ENCODE results near the gene DAP. TPM values are rescaled to one million over a fixed set of nuclear protein-coding genes. Genes with fewer than 3 reads are reported as not detected.

DAP gene
- total and polyA plus RNA-seq, 2 experiments from 2014 or later = 35.7 to 37.6 TPM

GRCh38 chr5:10685115-10685521, 75.9 kb downstream of the DAP start:
- H2AFZ ChIP-seq = no peak overlapping the region
- H3F3A ChIP-seq (replicated peaks; ENCODE audit: low read depth) = no peaks in the 10 kb centered on the region
- TF ChIP-seq CTCF (conservative IDR thresholded peaks at IDR 0.05; ENCODE audit: low read depth in 2 of 2) = no peak
- TF ChIP-seq JUNB (IDR thresholded peaks at IDR 0.05; ENCODE audit: unreplicated experiment) = no peak
- TF ChIP-seq, protein P1, sequence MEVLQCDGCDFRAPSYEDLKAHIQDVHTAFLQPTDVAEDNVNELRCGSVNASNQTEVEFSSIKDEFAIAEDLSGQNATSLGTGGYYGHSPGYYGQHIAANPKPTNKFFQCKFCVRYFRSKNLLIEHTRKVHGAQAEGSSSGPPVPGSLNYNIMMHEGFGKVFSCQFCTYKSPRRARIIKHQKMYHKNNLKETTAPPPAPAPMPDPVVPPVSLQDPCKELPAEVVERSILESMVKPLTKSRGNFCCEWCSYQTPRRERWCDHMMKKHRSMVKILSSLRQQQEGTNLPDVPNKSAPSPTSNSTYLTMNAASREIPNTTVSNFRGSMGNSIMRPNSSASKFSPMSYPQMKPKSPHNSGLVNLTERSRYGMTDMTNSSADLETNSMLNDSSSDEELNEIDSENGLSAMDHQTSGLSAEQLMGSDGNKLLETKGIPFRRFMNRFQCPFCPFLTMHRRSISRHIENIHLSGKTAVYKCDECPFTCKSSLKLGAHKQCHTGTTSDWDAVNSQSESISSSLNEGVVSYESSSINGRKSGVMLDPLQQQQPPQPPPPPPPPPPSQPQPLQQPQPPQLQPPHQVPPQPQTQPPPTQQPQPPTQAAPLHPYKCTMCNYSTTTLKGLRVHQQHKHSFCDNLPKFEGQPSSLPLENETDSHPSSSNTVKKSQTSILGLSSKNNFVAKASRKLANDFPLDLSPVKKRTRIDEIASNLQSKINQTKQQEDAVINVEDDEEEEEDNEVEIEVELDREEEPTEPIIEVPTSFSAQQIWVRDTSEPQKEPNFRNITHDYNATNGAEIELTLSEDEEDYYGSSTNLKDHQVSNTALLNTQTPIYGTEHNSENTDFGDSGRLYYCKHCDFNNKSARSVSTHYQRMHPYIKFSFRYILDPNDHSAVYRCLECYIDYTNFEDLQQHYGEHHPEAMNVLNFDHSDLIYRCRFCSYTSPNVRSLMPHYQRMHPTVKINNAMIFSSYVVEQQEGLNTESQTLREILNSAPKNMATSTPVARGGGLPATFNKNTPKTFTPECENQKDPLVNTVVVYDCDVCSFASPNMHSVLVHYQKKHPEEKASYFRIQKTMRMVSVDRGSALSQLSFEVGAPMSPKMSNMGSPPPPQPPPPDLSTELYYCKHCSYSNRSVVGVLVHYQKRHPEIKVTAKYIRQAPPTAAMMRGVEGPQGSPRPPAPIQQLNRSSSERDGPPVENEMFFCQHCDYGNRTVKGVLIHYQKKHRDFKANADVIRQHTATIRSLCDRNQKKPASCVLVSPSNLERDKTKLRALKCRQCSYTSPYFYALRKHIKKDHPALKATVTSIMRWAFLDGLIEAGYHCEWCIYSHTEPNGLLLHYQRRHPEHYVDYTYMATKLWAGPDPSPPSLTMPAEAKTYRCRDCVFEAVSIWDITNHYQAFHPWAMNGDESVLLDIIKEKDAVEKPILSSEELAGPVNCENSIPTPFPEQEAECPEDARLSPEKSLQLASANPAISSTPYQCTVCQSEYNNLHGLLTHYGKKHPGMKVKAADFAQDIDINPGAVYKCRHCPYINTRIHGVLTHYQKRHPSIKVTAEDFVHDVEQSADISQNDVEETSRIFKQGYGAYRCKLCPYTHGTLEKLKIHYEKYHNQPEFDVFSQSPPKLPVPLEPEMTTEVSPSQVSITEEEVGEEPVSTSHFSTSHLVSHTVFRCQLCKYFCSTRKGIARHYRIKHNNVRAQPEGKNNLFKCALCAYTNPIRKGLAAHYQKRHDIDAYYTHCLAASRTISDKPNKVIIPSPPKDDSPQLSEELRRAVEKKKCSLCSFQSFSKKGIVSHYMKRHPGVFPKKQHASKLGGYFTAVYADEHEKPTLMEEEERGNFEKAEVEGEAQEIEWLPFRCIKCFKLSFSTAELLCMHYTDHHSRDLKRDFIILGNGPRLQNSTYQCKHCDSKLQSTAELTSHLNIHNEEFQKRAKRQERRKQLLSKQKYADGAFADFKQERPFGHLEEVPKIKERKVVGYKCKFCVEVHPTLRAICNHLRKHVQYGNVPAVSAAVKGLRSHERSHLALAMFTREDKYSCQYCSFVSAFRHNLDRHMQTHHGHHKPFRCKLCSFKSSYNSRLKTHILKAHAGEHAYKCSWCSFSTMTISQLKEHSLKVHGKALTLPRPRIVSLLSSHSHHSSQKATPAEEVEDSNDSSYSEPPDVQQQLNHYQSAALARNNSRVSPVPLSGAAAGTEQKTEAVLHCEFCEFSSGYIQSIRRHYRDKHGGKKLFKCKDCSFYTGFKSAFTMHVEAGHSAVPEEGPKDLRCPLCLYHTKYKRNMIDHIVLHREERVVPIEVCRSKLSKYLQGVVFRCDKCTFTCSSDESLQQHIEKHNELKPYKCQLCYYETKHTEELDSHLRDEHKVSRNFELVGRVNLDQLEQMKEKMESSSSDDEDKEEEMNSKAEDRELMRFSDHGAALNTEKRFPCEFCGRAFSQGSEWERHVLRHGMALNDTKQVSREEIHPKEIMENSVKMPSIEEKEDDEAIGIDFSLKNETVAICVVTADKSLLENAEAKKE (CRISPR knock-in tag; IDR thresholded peaks at IDR 0.05) = no peak
- no peak for TF ChIP-seq ZNF114 (CRISPR knock-in tag; IDR thresholded peaks at IDR 0.05)
- TF ChIP-seq EZH2phosphoT487 (IDR thresholded peaks at IDR 0.05; ENCODE audit: unreplicated experiment) = no peak
- TF ChIP-seq ZNF331 (CRISPR knock-in tag; IDR thresholded peaks at IDR 0.05; ENCODE audit: low read depth) = no peak
- TF ChIP-seq ETS1 (IDR thresholded peaks at IDR 0.05) = no peak
- TF ChIP-seq POLR2AphosphoS5 (IDR thresholded peaks at IDR 0.05; ENCODE audit: low read depth) = no peak
- TF ChIP-seq EZH2 (IDR thresholded peaks at IDR 0.05; ENCODE audit: low read depth, unreplicated experiment) = no peak
- no peak for TF ChIP-seq CREB1 (CRISPR knock-in tag; IDR thresholded peaks at IDR 0.05; ENCODE audit: low read depth)
- no peak for TF ChIP-seq STAT1 (IDR thresholded peaks at IDR 0.05; ENCODE audit: unreplicated experiment)
- no peak for TF ChIP-seq NANOG (IDR thresholded peaks at IDR 0.05; ENCODE audit: borderline replicate concordance)
- TF ChIP-seq, protein P2, sequence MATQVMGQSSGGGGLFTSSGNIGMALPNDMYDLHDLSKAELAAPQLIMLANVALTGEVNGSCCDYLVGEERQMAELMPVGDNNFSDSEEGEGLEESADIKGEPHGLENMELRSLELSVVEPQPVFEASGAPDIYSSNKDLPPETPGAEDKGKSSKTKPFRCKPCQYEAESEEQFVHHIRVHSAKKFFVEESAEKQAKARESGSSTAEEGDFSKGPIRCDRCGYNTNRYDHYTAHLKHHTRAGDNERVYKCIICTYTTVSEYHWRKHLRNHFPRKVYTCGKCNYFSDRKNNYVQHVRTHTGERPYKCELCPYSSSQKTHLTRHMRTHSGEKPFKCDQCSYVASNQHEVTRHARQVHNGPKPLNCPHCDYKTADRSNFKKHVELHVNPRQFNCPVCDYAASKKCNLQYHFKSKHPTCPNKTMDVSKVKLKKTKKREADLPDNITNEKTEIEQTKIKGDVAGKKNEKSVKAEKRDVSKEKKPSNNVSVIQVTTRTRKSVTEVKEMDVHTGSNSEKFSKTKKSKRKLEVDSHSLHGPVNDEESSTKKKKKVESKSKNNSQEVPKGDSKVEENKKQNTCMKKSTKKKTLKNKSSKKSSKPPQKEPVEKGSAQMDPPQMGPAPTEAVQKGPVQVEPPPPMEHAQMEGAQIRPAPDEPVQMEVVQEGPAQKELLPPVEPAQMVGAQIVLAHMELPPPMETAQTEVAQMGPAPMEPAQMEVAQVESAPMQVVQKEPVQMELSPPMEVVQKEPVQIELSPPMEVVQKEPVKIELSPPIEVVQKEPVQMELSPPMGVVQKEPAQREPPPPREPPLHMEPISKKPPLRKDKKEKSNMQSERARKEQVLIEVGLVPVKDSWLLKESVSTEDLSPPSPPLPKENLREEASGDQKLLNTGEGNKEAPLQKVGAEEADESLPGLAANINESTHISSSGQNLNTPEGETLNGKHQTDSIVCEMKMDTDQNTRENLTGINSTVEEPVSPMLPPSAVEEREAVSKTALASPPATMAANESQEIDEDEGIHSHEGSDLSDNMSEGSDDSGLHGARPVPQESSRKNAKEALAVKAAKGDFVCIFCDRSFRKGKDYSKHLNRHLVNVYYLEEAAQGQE (IDR thresholded peaks at IDR 0.05; ENCODE audit: unreplicated experiment) = no peak
- no peaks in the 10 kb centered on the region for H3K79me2 ChIP-seq (replicated peaks; ENCODE audit: insufficient read depth)
- DNase-seq (ENCODE audit: low spot score) (no peak), ATAC-seq (no peak; the same call in 2 of the 3 replicates)
- peaks cover 24% of the 10 kb centered on the region for H3K4me1 ChIP-seq (ENCODE audit: insufficient read depth)
- no peak overlapping the region for H3K27ac ChIP-seq (ENCODE audit: low read depth)
- no peaks in the 10 kb centered on the region for H3K27me3 ChIP-seq (ENCODE audit: insufficient read depth)
- Mint-ChIP-seq H3K36me3 (ENCODE audit: low read depth) (peaks cover 34% of the 10 kb centered on the region), H3K4me1 (peaks cover 27% of the 10 kb centered on the region), H3K4me3 (no peak overlapping the region), H3K9me3 (peaks cover 9% of the 10 kb centered on the region; the same call in 2 of the 3 replicates), H3K27me3 (ENCODE audit: insufficient read depth, low read depth, poor library complexity) (peaks cover 6% of the 10 kb centered on the region), H3K27ac (peak overlapping the region; percentile 19)
- no peak overlapping the region for H3K4me3 ChIP-seq
- no peaks in the 10 kb centered on the region for H3K9me2 ChIP-seq (ENCODE audit: insufficient read depth)
- no peaks in the 10 kb centered on the region for H3K36me3 ChIP-seq (ENCODE audit: insufficient read depth)
- no peaks in the 10 kb centered on the region; the same call in 1 of the 2 replicates for H4K20me1 ChIP-seq (replicated peaks; ENCODE audit: insufficient read depth)
- H3K4me2 ChIP-seq = 0 out of 2 replicates have a peak overlapping the region, but pooled peaks have one; percentile 33
